Vagina (tissue), 2 donors: ENCODE results near the gene IL37.

Experiments used
- POLR2A ChIP-seq, 2 donors: fragments of 450-650 bp; IDR thresholded peaks; one replicate each; pipeline ENCODE4 v1.6.1; 2017; ENCODE audit warnings: antibody characterized with exemption in 2 of 2, mild to moderate bottlenecking in 2 of 2, moderate library complexity in 2 of 2
- POLR2AphosphoS5 ChIP-seq, 2 donors: sonication (generic); formaldehyde crosslinking; IDR thresholded peaks; one replicate each; pipeline ENCODE4 v1.9.0; 2017; ENCODE audit warnings: antibody characterized with exemption in 2 of 2, mild to moderate bottlenecking in 2 of 2, low read depth in 1 of 2; ENCODE audit not compliant: insufficient read depth in 1 of 2
- TF ChIP-seq, protein P1 (sequence below), 3 experiments: fragments of 450-650 bp in 2 of 3; fragments of 200-600 bp in 1 of 3; sonication (generic) in 1 of 3; IDR thresholded peaks; one replicate each; pipeline ENCODE4 v1.5.1; 2017 to 2019; ENCODE audit warnings: antibody characterized with exemption in 3 of 3, mild to moderate bottlenecking in 2 of 3, moderate library complexity in 2 of 3

DNA sequence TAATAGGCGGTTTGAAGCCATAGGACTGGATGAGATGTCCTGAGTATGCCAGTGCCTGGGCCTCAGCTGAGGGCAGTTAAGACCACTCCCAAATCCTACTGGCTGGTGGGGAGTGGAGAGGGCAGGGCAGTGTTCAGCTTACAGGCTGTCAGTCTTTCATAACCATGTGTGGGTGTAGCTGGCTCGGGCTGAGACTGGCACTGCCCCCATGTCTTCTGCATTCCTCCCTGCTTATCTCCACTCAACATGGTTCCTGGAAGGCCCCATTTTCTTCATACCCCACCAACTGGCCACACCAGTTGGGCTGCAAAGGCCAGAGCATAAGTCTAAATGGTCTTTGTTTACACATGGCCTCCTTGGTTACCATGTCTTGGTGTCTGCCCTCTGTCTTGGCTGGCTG, 17.2 kb upstream of the IL37 start:
- TF ChIP-seq, protein P1, sequence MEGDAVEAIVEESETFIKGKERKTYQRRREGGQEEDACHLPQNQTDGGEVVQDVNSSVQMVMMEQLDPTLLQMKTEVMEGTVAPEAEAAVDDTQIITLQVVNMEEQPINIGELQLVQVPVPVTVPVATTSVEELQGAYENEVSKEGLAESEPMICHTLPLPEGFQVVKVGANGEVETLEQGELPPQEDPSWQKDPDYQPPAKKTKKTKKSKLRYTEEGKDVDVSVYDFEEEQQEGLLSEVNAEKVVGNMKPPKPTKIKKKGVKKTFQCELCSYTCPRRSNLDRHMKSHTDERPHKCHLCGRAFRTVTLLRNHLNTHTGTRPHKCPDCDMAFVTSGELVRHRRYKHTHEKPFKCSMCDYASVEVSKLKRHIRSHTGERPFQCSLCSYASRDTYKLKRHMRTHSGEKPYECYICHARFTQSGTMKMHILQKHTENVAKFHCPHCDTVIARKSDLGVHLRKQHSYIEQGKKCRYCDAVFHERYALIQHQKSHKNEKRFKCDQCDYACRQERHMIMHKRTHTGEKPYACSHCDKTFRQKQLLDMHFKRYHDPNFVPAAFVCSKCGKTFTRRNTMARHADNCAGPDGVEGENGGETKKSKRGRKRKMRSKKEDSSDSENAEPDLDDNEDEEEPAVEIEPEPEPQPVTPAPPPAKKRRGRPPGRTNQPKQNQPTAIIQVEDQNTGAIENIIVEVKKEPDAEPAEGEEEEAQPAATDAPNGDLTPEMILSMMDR (IDR thresholded peaks at IDR 0.05): no peak
- no peak for TF ChIP-seq POLR2AphosphoS5 (IDR thresholded peaks at IDR 0.05; ENCODE audit: insufficient read depth in 1 of 2, low read depth in 1 of 2)
- no peak for TF ChIP-seq POLR2A (IDR thresholded peaks at IDR 0.05)
